ENCODE results near the gene NSD2.
"Not testable (repeated sequence)": the region's sequence is repeated elsewhere in the genome, so short reads cannot be mapped to it uniquely, and the experiment has no call there.

The NSD2 gene

DNA sequence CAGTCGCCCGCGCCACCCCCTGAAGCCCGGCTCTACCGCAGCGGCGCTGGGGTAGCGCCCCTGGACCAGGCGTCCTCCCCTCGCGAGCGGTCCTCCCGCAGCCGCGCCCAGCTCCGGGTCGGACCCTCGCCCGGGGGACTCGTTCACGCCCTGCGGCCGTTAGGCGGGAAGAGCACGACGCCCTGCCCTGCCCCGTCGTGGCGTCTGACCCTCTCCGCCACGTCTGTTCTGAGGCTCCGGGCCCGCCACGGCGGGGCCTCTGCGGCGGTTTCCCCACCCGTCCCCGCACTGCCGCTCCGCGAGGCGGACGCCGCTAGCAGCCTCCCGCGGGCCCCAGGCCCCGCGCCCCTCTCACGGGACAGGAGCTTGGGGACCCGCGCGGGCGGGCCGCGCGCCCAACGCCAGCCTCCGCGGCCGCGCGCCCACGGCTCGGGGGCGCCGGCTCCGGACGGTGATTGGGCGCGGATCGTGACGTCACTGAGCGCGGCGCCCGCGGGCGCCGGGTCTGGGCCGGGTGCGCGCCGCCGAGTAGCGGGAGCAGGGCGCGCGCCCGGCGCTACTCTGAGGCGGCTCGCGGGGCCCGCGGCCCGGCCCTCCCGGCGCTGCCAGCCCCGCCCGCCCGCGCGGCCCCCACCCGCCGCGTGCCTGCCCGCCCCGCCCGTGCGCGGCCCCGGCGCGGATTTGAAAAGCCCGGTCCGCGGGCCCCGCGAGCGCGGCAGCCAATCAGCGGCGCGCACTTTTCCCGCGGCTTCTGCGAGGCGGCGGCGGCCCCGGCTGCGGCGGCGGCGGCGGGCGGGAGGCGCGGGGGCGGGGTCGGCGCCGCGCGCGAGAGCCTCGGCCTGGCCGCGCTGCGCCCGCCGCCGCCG, at the start of gene NSD2:
Gene NSD2 (plus strand): TSS at position 816 of the 866 bp plus-strand sequence. CDS start 29,262 bp downstream, outside the sequence.
- DNase-seq (ENCODE audit: low spot score) = peak; percentile 86

DNA sequence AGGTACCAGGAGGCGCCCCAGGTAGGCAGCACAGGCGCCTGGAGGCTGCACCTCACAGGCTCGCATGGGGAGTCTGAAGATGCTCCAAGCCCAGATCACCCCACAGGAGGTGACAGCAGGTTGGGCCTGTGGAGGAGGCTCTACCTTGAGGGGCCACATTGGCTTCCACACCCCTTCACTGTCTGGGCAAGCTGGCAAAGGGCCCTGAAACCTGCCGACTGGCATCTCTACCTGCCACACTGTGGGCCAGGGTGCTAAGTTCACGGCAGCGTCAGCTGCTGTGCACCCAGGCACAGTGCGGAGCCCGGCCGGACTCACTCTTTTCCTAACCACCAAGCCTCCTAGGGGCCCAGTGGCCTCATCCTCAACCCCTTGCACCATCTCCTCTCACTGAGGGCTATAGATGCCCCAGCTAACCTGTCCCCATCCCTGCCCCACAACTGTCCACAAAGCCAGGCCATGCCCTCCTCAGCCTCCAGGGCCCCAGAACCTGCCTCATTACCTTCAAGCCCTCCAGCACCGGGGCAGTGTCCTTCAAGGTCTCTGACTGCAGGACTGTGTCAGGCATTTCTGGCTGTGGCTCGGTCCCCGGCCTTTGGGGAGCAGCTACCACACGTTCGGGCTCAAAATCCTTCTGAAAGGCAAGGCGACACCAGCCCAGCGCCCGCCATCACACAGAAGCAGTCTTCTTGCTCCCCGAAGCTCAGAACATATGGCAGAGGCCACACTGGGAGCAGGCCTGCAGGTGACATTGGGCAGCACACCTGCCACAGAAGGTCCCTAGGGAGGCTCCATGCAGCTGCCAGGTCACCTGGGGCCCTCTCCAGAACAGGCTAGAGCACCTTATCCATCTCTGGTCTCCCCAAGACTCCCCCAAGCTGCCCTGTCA, 49.3 kb upstream of the NSD2 start:
- DNase-seq (ENCODE audit: low spot score) = no peak

DNA sequence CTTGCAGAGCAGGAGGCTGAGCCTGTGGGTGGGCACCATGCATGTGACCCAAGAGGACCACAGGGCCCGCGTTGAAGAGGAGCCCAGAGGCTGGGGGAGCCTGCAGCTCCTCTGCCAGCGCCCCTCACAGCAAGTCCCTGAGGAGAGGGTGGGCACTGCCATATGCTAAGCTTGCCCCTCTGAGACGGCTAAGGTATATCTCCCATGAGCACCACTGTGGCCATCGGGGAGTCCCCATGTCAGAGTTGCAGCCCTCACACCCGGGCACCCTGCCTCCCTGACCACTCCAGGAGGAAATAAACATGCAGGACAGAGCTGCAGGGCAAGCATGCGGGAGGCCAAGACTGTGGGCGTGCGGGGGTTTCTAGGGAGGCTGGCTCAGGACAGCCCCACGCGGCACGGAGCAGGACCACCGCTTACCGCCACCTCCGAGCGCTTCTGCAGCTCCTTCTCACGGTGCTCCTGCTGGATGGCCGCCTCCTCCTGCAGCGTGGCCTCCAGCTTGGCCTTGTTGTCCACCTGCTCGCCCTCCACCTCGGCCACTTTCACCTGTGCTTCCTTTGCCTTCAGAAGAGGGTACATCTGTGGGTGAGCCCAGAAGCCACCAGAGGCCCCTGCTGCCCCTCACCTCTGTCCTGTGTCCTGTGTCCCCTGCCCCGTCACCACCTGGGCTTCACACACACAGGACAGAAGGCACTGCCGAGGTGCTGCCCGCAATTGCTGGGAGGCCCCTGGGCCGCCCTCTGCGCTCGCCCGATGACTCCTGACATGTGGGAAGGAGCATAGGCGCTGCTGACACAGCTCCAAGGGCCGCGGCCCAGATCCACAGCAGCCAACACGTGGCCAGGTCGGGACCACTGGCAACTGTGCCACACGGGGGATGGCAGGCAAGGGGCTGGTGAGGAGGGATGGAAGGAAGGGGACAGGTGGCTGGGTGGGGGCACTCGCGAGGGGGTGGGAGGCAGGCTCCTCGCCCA, 48.3 kb upstream of the NSD2 start:
- no peak for DNase-seq (ENCODE audit: low spot score)

DNA sequence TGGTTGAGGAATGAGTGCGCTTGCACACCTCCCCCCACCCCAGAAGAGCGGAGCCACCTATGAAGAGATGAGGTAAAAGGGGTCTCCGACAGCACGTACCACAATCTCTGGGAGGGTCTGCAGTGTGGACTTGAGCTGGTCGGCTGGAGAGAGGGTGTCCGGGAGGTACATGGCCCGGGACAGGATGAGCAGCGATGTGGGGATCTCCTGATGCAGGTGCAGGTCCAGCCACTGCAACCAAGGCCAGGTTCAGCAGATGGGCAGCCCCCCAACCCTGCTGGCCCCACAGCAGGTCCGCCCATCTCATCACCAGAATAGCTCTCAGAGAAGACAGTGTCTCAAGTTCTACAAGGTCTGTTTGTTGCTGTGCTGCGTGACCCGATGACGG, 47.7 kb upstream of the NSD2 start:
- DNase-seq (ENCODE audit: low spot score) = no peak

DNA sequence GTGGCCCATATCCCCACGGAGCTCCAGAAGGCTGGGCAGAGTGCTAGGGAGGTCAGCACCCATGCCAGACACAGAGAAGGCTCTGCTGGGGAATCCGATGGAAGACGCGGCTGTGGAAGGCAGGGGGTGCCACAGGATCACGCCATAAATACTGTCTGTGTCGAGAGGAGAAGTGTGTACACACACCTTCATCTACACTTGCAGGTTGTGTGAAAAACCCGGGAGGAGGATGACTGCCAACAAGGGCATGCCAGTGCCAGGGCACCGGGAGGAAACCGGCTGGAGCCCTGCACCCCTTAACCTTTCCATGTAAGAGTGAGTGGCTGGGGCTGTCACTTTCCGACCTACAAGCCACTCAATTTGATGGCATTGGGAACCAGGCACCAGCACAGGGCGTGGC, 46.4 kb upstream of the NSD2 start:
- DNase-seq (ENCODE audit: low spot score) = no peak

DNA sequence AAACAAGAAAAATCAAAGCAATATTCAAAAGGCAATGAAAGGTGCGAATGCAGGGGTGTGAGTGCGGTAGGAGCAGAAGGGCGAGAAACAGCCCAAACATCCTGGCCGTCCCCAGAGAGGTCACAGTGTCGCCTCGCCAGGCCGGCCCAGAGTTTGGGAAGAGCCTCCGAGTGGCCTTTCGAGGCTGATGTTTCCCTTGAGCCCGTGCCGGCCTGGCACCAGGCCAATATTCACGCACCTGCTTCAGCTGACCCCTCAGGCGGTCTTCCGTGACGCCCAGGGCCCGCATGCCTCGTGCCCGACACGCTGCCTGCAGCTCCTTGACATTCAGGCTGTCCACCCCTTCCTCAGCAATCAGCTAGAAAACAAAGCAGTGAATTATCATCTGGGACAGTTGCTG, 45.9 kb upstream of the NSD2 start:
- no peak for DNase-seq (ENCODE audit: low spot score)

DNA sequence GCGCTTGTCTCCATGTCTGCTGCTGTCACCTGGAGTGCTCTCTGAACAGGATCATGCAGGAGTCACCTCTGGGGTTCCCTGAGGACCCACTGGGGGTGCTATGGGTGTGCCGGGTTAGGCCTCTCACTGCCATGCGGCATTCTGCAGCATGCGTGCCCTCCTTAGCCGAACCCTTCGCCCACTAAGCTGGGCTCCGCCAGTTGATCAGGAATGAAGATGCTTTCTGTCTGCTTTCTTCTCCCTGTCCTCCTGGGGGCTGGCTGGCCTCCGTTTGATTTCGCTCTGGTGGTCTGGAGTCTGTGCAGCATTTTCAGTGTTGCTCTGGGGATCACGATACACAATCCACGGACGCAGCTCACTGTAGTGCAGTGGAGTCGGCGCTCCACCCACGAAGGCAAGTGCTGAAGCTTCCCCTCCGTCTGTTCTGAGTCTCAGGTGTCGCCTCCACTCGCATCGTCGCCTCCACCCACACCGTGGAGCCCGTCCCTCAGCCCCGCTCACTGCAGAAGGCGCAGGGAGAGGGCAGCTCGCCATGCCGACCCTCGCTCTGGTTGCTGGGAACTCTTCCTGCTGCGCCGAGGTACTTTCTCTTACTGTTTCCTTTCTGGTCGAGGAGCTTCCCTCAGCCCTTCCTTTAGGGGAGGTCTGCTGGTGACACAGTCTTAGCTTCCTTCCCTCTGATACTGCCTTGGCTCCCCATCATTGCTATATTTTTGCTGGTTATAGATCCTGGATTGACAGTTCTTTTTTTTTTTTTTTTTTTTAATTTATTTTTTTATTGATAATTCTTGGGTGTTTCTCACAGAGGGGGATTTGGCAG, 44.5 kb upstream of the NSD2 start:
- DNase-seq (ENCODE audit: low spot score) = no peak

DNA sequence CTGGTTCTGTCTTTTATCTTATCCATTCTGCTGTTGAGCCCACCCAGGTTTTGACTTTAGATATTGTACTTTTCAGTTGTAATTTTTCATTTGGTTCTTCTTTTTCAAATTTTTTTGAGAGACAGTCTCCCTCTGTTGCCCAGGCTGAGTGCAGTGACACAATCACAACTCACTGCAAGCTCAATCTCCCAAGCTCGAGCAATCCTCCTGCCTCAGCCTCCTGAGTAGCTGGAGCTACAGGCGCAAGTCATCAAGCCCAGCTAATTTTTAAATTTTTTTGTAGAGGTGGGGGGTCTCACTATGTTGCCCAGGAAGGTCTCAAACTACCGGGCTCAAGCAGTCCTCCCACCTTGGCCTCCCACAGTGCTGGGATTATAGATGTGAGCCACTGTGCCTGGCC, 41.0 kb upstream of the NSD2 start:
- no peak for DNase-seq (ENCODE audit: low spot score)

DNA sequence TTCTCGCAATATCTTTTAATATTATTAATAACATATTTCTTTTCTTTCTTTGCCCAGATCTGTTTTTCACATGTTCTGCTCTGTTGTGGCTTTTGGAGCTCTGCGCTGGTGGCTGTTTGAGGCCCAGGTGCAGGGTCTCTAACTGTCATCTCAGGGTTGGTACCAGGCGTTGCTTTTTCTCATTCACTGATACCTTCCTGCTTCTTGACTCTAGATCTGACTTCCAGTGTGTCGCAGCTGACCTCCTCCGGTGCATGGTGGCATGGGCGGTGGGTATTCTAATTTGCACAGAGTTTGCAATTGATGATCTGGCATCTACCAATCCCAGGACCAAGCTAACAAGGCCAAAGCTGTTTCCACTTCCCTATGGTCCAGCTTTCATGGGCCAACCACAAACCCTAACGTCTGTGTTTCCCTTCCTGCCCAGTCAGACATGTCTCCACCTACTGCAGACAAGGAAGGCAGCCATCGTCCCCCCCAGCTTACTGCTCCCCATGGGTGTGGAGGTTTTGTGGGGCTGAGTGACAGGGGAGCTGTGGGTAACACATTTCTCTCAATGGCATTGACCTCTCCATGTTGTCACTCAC, 40.5 kb upstream of the NSD2 start:
- DNase-seq (ENCODE audit: low spot score) = no peak

DNA sequence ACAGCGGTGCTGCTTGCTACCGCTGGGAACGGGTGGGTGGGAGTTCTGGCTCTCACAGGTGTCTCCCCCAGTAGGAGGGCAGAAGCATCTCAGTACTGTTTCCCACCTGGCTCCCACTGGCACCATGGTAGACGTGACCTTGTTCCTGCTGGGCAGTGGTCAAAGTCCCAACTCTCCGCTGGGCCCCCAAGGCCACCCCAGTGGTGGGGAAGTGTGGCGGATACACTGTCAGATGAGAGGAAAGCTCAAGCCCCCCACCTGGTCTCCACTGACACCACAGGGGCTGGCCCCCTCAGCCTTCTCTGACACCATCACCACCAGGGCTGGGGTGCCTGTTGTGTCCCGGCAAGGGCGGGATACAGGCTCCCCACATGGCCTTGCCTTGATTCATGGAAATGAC, 39.9 kb upstream of the NSD2 start:
- no peak for DNase-seq (ENCODE audit: low spot score)

DNA sequence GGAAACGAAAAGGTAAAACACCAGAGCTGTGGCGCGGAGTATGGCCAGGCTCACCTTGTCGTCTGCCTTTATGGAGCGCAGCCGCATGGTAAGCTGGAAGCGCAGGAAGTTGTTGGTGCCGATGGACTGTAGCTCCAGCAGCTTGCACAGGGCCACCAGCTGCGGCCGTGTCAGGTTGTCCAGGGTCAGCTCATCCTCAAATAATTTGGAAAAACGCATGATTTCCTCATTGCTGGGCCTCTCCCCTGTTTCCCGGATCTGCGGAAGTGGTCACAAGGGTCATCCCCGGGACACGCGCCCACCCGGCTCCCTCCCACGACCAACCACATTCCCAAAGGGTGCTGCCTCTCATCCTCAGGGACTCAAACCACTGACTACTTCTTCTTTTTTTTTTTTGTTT, 38.5 kb upstream of the NSD2 start:
- no peak for DNase-seq (ENCODE audit: low spot score)

DNA sequence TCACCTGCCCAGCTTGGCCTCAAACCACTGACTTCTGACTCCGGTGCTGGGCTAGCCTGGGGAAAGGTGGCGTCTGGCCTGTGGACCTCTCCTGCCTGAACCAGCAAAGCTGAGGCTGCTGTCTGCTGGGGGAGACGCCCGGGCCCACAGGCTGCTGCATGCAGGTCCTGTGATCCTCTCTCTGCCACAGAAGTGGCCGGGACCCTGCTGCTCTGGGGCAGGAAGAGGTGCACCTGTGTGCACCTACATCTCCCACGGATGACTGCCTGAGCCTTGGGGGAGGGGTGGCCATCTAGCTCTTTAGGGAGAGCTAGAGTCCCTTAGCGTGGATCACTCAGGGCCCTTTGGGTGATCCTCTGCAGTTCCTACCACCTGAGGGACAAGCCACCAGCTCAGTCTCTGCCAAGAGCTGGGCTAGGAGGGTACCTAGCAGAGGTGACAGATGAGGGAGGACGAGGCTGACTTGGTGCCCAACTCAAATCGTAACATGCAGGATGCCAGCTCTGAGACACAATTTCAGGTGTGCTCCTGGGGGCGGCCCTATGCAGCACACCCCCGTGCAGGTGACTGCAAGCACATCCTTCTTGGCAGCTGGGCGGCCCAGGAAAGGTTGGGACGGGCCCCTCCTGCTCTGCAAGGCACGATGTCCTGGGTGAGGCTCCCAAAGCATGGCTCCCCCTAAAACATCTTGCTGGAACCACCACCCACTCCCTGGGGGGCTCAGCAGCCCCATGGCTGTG, 37.7 kb upstream of the NSD2 start:
- DNase-seq (ENCODE audit: low spot score) = no peak

DNA sequence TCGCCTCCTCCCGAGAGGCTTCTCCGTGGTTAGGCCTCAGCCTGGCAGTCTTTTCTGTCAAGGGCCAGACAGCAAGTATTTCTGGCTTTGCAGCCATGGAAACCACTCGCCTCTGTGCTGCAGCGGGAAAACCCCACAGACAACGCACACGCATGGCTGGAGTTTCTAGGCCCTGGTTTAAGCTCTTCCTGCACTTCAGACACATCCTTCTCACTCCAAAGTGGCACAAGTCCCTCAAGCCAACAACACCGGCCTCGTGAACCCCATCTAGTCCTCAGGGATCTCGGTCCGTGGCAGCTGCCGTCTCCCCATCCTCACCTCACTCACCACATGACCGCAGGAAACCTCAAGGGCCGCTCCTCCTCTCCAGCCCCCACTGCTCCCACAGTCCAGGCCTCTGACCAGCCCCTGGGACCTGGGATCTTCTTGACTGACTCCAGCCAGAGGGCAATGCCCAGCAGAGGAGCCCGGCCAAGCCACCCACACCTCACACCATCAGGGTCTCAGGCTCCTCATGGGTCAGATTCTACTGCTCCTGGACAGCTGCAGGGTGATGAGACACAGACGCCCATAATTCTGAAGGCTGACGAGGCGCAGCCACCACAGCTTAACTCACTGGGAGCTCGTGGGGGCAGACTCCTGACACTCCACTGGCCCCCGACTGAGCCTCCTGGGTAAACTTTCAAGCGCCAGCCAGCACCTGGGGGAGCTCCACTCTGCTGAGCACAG, 37.0 kb upstream of the NSD2 start:
- DNase-seq (ENCODE audit: low spot score) = no peak

DNA sequence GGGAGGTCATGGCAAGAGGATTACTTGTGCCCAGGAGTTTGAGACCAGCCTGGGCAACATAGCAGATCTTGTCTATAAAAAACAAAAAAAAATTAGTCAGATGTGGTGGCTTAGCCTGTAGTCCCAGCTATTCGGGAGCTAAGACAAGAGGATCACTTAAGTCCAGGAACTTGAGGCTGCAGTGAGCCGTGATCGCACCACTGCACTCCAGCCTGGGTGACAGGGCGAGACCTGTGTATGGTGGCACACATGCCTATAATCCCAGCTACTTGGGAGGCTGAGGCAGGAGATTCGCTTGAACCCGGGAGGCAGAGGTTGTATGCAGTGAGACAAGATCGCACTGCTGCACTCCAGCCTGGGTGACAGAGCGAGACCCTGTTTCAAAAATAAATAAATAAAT, 35.4 kb upstream of the NSD2 start:
- DNase-seq (ENCODE audit: low spot score) = not testable (repeated sequence)

DNA sequence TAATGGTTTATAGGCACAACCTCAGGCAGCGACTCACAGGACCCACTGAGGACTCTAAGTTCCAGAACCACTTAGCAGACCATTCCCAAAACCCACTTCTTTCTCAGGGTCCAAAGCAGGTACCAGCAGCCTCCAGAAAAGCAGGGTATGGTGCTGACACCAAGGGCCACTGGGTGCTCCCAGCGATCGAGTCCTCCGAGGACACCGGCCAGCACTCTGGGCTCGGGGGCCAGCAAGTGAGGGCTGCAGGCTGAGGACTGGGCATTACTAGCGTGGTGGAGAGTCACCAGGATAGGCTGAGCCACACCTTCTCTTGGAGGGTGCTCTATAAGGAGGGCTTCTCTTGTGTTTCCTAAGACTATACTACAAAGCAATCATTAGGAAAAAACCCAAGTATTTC, 34.5 kb upstream of the NSD2 start:
- DNase-seq (ENCODE audit: low spot score) = no peak

DNA sequence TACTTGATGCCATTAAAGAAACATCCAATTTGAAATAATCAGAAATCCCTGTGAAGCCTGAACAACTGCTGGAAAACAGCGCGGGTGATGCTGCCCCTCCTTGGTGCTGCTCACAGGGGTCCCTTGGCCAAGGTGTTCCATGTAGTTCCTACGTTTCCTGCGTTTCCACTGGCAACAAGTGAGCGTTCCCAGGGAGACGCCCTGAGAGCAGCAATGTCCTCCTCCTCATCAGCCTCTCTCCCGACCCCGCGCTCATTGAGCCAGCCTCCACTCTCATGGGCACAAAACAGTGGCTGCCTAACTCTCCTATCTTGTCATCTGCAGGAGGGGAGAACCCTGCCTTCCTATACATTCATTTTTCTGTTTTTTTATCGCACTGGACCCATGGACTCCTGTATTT, 34.1 kb upstream of the NSD2 start:
- DNase-seq (ENCODE audit: low spot score) = no peak

DNA sequence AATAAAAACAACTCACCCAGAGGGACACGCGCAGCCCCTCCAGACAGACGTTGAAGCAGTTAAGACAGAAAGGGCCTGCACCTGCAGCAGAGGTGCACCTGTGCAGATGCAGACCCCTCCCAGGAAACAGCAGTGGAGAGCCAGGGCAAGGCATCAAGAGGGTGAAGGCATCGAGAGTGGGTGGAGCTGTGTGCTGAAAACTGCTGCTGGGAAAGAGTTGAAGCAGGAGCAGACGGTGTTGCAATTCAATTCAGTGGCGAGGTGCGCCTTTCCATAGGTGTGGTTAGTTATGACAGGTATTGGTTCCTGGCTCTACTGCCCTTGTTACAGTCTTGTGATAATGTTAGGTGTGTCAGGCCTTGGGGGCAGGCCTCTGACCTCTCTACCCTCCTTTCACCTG, 31.9 kb upstream of the NSD2 start:
- no peak for DNase-seq (ENCODE audit: low spot score)

DNA sequence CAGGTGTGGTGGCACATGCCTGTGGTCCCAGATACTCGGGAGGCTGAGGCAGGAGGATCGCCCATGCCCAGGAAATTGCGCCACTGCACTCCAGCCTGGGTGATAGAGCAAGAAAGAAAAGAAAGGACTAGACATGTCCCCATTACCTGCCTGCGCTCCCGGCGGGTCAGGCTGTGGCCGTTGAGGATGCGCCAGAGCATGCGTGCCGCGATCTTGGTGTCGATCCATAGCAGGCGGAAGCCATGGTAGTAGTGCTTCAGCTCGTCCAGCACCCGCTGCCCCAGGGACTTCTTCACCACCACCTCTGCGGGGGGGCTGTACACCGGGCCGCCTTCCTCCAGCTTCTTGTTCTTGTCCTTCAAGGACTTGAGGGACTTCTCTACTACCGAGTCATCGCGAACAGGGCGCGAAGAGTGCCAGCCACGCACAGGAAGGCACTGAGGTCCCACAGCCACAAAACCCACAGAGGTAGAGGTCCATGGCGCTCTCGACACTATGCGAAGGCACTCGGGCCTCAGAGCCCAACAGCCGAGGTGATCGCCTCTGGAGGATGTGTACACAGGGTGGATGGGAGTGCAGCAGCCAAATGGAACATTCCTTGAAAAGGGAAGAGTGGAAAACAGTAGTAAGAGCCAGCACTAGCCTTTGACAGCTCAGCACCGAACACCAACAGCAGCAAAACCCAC, 29.8 kb upstream of the NSD2 start:
- DNase-seq (ENCODE audit: low spot score) = no peak

DNA sequence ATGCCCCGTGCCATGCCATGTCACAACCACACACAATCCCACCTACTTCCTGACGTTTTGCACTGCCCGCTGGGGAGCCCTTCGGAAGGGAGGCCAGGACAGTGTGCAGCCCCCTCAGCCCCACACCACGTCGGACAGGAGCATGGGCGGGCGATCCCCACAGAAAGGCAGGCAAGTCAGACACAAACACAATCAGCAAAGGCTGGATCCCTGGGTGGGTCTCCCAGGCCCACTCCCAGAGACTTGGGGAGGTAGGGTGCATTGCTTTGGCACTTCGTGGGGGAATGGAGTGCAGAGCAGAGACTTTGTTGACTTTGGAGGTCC, 29.3 kb upstream of the NSD2 start:
- DNase-seq (ENCODE audit: low spot score) = no peak
